Body of pancreas (tissue), 4 donors: ENCODE data around the gene HGFAC.

ENCODE experiments used
- CTCF ChIP-seq, 7 experiments: fragments of 450-650 bp in 4 of 7; fragments of 200-600 bp in 3 of 7; sonication (generic) in 3 of 7; IDR thresholded peaks; one replicate each; pipeline ENCODE4 v1.5.1; 2016 to 2019; ENCODE audit warnings: antibody characterized with exemption in 7 of 7
- POLR2A ChIP-seq, 3 donors: fragments of 450-650 bp; IDR thresholded peaks; one replicate each; pipeline ENCODE4 v1.6.1; 2016; ENCODE audit warnings: antibody characterized with exemption in 3 of 3, mild to moderate bottlenecking in 2 of 3

DNA sequence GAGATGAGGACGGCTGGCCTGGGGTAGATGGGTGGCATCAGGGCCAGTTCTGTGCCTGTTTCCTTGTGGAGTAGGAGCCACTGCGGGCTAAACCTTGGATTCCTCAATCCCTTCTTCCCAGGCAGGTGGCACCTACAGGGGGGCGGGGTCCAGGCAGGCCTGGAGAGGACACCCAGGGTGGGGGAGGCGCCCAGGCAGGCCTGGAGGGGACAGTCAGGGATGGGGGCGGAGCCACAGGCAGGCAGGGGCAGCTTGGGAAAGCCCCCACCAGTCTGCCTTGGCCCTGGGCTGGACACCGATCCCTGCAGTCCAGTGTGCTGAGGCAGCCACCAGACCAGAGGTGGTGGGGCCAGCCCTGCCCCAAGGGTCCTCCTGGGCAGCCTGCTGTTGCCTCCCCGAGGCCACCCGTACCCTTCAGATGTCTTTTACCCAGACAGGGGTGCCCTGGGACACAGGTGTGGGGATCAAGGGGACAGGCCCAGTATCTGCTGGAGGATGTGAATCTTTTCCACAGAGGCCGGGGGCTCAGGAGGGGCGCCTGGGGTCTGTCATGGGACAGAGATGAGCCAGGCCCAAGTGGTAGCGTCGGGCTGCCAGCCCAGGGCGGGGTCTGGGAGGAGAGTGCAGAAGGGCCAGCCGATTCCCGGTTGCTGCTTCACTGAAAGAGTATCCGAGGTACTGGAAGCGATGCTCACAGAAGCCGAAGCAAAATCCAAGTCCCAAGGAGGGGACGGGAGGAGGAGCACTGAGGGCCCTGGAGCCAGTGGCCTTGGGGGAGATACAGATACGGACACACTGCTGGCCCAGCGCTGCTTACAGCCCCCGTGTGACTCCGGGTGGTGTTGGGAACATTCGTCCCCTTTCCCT, 56.0 kb downstream of the HGFAC start:
- TF ChIP-seq POLR2A (IDR thresholded peaks at IDR 0.05) (no peak), CTCF (IDR thresholded peaks at IDR 0.05) (no peak)
